Measurements from ENCODE around the gene SLC16A14. TPM values are rescaled to one million over a fixed set of nuclear protein-coding genes. Genes with fewer than 3 reads are reported as not detected.

Gene SLC16A14
- total RNA-seq, 1 experiment from 2014 or later = 2.2 TPM

DNA sequence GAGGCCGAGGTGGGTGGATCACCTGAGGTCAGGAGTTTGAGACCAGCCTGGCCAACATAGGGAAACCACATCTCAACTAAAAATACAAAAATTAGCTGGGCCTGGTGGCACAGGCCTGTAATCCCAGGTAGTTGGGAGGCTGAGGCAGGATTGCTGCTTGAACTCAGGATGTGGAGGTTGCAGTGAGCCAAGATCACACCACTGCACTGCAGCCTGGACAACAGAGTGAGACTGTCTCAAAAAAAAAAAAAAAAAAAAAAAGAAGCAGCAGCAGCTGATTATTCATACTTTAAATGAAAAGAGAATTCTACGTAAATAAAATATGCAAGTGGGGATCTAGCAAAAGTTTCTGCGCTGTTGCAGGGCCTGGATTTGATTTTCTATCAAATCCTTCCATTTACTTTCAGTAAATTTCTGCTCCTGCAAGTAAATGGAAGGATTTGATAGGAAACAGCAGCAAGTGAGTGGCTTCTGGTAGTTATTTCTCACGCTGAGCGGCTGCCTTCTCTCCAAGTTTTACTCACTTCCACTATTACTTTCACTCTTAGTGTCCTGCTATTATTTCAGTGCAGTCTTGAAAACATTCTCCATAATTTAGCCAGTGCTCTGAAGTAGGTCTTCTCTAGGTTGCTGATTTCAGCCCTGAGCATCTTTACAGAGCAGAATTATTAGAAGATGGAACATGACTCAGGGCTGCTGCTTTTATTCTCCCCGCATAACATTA is 68.4 kb downstream of the SLC16A14 start:
- POLR2A ChIA-PET (ENCODE audit: low non-redundant PET) = no interaction called here
- TF ChIP-seq, protein P1, sequence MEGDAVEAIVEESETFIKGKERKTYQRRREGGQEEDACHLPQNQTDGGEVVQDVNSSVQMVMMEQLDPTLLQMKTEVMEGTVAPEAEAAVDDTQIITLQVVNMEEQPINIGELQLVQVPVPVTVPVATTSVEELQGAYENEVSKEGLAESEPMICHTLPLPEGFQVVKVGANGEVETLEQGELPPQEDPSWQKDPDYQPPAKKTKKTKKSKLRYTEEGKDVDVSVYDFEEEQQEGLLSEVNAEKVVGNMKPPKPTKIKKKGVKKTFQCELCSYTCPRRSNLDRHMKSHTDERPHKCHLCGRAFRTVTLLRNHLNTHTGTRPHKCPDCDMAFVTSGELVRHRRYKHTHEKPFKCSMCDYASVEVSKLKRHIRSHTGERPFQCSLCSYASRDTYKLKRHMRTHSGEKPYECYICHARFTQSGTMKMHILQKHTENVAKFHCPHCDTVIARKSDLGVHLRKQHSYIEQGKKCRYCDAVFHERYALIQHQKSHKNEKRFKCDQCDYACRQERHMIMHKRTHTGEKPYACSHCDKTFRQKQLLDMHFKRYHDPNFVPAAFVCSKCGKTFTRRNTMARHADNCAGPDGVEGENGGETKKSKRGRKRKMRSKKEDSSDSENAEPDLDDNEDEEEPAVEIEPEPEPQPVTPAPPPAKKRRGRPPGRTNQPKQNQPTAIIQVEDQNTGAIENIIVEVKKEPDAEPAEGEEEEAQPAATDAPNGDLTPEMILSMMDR (conservative IDR thresholded peaks at IDR 0.05; ENCODE audit: low read depth, low read length) = no peak
- no peak for TF ChIP-seq EZH2 (IDR thresholded peaks at IDR 0.05; ENCODE audit: borderline replicate concordance, low read depth, low read length, poor library complexity, severe bottlenecking)
- Histone ChIP-seq H3K4me3 (ENCODE audit: low read depth, low read length, poor library complexity, severe bottlenecking) (no peak overlapping the region), H3K27me3 (replicated peaks; ENCODE audit: insufficient read depth, low read depth, low read length, poor library complexity) (no peaks in the 10 kb centered on the region), H3K36me3 (ENCODE audit: insufficient read depth, low read length, poor library complexity, severe bottlenecking) (no peaks in the 10 kb centered on the region), H3K9me3 (ENCODE audit: low read depth, low read length, poor library complexity, severe bottlenecking) (no peaks in the 10 kb centered on the region), H3K4me1 (ENCODE audit: insufficient read depth, low read length, poor library complexity, severe bottlenecking) (no peaks in the 10 kb centered on the region), H3K27ac (ENCODE audit: low read depth, low read length, poor library complexity, severe bottlenecking) (no peak overlapping the region)
- CTCF ChIA-PET = no interaction called here
- intact Hi-C loops (cut with micrococcal nuclease; ENCODE audit: unreplicated experiment) = no loop called here
- BruUV-seq (replicated peaks) = no TSS peak
- no peak for DNase-seq (ENCODE audit: low spot score)

DNA sequence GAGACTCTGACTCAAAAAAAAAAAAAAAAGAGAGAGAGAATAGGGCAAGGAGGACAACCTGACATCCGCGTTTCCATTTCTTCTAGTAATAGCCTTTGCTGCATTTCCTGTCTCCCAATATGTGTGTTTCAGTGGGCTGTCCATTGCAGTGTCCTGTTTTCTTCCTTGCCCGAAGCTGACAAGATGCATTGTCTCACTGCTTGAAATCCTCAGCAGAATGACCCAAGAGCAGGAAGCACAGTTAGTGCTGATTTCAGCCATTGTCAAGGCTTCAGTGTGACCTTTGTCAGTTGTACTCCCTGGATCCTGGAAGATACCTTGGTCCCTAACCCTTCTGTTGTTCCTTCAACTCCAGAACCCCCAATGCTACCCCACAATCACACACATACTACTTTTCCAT is 71.2 kb downstream of the SLC16A14 start:
- H3K27ac ChIP-seq (ENCODE audit: low read depth, low read length, poor library complexity, severe bottlenecking) = no peak overlapping the region
- H3K4me1 ChIP-seq (ENCODE audit: insufficient read depth, low read length, poor library complexity, severe bottlenecking) = no peaks in the 10 kb centered on the region
- no peak for DNase-seq (ENCODE audit: low spot score)
- ChIA-PET CTCF (no interaction called here), POLR2A (ENCODE audit: low non-redundant PET) (no interaction called here)
- intact Hi-C loops (cut with micrococcal nuclease; ENCODE audit: unreplicated experiment) = no loop called here
- H3K4me3 ChIP-seq (ENCODE audit: low read depth, low read length, poor library complexity, severe bottlenecking) = no peak overlapping the region
- H3K9me3 ChIP-seq (ENCODE audit: low read depth, low read length, poor library complexity, severe bottlenecking) = no peaks in the 10 kb centered on the region
- BruUV-seq (replicated peaks) = no TSS peak
- no peaks in the 10 kb centered on the region for H3K27me3 ChIP-seq (replicated peaks; ENCODE audit: insufficient read depth, low read depth, low read length, poor library complexity)
- TF ChIP-seq EZH2 (IDR thresholded peaks at IDR 0.05; ENCODE audit: borderline replicate concordance, low read depth, low read length, poor library complexity, severe bottlenecking) = no peak
- TF ChIP-seq, protein P1 (conservative IDR thresholded peaks at IDR 0.05; ENCODE audit: low read depth, low read length) = no peak
- no peaks in the 10 kb centered on the region for H3K36me3 ChIP-seq (ENCODE audit: insufficient read depth, low read length, poor library complexity, severe bottlenecking)

DNA sequence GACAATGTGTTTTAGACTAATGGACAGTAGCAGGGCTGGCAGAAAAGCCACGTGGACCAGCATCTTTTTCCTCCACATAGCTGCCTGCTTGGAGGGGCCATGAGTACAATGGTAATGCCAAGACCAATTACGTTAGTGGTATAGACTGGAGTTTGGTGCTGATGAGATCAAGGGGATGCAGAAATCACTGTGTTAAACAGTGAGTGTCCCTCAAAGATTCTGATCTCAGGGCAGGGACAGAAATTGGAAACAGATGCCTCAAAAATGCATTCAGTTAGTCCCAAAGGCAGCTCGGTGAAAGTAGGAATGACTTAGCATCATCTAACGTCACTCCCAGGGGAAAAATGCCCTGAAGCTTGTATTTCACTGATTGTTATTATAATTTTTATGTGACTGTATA is 72.4 kb downstream of the SLC16A14 start:
- DNase-seq (ENCODE audit: low spot score) = no peak
- no peaks in the 10 kb centered on the region for H3K4me1 ChIP-seq (ENCODE audit: insufficient read depth, low read length, poor library complexity, severe bottlenecking)
- H3K27me3 ChIP-seq (replicated peaks; ENCODE audit: insufficient read depth, low read depth, low read length, poor library complexity) = no peaks in the 10 kb centered on the region
- intact Hi-C loops (cut with micrococcal nuclease; ENCODE audit: unreplicated experiment) = no loop called here
- H3K4me3 ChIP-seq (ENCODE audit: low read depth, low read length, poor library complexity, severe bottlenecking) = no peak overlapping the region
- no peaks in the 10 kb centered on the region for H3K36me3 ChIP-seq (ENCODE audit: insufficient read depth, low read length, poor library complexity, severe bottlenecking)
- H3K9me3 ChIP-seq (ENCODE audit: low read depth, low read length, poor library complexity, severe bottlenecking) = no peaks in the 10 kb centered on the region
- TF ChIP-seq, protein P1 (conservative IDR thresholded peaks at IDR 0.05; ENCODE audit: low read depth, low read length) = no peak
- no peak for TF ChIP-seq EZH2 (IDR thresholded peaks at IDR 0.05; ENCODE audit: borderline replicate concordance, low read depth, low read length, poor library complexity, severe bottlenecking)
- ChIA-PET POLR2A (ENCODE audit: low non-redundant PET) (no interaction called here), CTCF (no interaction called here)
- no peak overlapping the region for H3K27ac ChIP-seq (ENCODE audit: low read depth, low read length, poor library complexity, severe bottlenecking)
- no TSS peak for BruUV-seq (replicated peaks)

Measured in A673 (cell line).